Fibroblast of lung (primary cell): Measurements from ENCODE around the gene ANXA6. TPM values are rescaled to one million over a fixed set of nuclear protein-coding genes. Genes with fewer than 3 reads are reported as not detected.

ENCODE experiments used
- DNase-seq, 2 donors: peaks; one replicate each; pipeline versions ENCODE4 v3.0.0 to v3.0.0-alpha.2; 2010; ENCODE audit warnings: low read depth in 2 of 2
- H2AFZ ChIP-seq: 2 replicates; pipeline ENCODE4 v1.5.1; 2012; ENCODE audit warnings: low read length, control low read depth, inconsistent platforms
- H3K27ac ChIP-seq: 2 replicates; pipeline ENCODE4 v1.5.1; 2011; ENCODE audit warnings: low read length, control low read depth; ENCODE audit not compliant: insufficient read depth
- H3K27me3 ChIP-seq: 2 replicates; pipeline ENCODE4 v1.5.1; 2011; ENCODE audit warnings: mild to moderate bottlenecking, low read length; ENCODE audit not compliant: control insufficient read depth, insufficient read depth
- H3K36me3 ChIP-seq: 2 replicates; pipeline ENCODE4 v1.5.1; 2011; ENCODE audit warnings: low read length; ENCODE audit not compliant: control insufficient read depth, insufficient read depth
- H3K4me1 ChIP-seq: 2 replicates; pipeline ENCODE4 v1.5.1; 2011; ENCODE audit warnings: low read length; ENCODE audit not compliant: control insufficient read depth, insufficient read depth; ENCODE audit errors: extremely low read depth
- H3K4me2 ChIP-seq: 2 replicates; pipeline ENCODE4 v1.5.1; 2011; ENCODE audit warnings: low read length, control low read depth; ENCODE audit not compliant: insufficient read depth; ENCODE audit errors: extremely low read depth
- H3K4me3 ChIP-seq, 4 experiments: fragments of 200-600 bp in 1 of 4; sonication (generic) in 1 of 4; replicated peaks in 1 of 4; 2 replicates each; pipeline ENCODE4 v1.5.1; 2011 to 2016; ENCODE audit warnings: low read length in 4 of 4, low read depth in 3 of 4, mild to moderate bottlenecking in 3 of 4, control low read depth in 2 of 4, inconsistent platforms in 1 of 4, mixed read lengths in 1 of 4; ENCODE audit not compliant: insufficient read depth in 1 of 4; ENCODE audit errors: control extremely low read depth in 1 of 4
- H3K79me2 ChIP-seq: 2 replicates; pipeline ENCODE4 v1.5.1; 2012; ENCODE audit warnings: mild to moderate bottlenecking, low read length, inconsistent platforms; ENCODE audit not compliant: control insufficient read depth, insufficient read depth
- H3K9ac ChIP-seq: 2 replicates; pipeline ENCODE4 v1.5.1; 2011; ENCODE audit warnings: mild to moderate bottlenecking, low read length, control low read depth; ENCODE audit not compliant: insufficient read depth
- H3K9me3 ChIP-seq: 2 replicates; pipeline ENCODE4 v1.5.1; 2012; ENCODE audit warnings: low read depth, low read length; ENCODE audit not compliant: control insufficient read depth, insufficient read depth
- H4K20me1 ChIP-seq: 2 replicates; pipeline ENCODE4 v1.5.1; 2011; ENCODE audit warnings: low read length; ENCODE audit not compliant: control insufficient read depth, insufficient read depth; ENCODE audit errors: extremely low read depth
- CTCF ChIP-seq, 2 donors: IDR thresholded peaks in 1 of 2; conservative IDR thresholded peaks in 1 of 2; 1 replicate in 1 of 2; 2 replicates in 1 of 2; pipeline ENCODE4 v1.5.1; 2011 to 2012; ENCODE audit warnings: low read length in 2 of 2, control low read depth in 1 of 2, inconsistent platforms in 1 of 2, low read depth in 1 of 2, mild to moderate bottlenecking in 1 of 2
- EZH2 ChIP-seq: IDR thresholded peaks from 2 replicates; pipeline ENCODE4 v1.5.1; 2012; ENCODE audit warnings: low read length, control low read depth, mild to moderate bottlenecking; ENCODE audit errors: missing control alignments
- polyA plus RNA-seq, 2 donors: library from polyadenylated mRNA; depleted of rRNA in 1 of 2; stranded (reverse) in 1 of 2; unstranded in 1 of 2; fragments of >200 nt; gene quantifications; 2 replicates each; pipeline ENCODE4 v1.2.1, GENCODE V29; 2011 to 2012; ENCODE audit warnings: missing spikeins in 1 of 2
- total RNA-seq: library from RNA; depleted of rRNA; stranded (reverse); fragments of >200 nt; gene quantifications from 2 replicates; pipeline ENCODE4 v1.2.1, GENCODE V29; 2014

Gene ANXA6
- total and polyA plus RNA-seq, 2 donors (not counting 1 experiment from before 2014, with no cell fraction given), result 591 to 615 TPM

GRCh38 chr5:151154931-151155774 is 2.4 kb downstream of the ANXA6 start:
- H3K27ac ChIP-seq, result peak overlapping the region; percentile 76
- H2AFZ ChIP-seq, result no peak overlapping the region
- H3K4me2 ChIP-seq, result peak overlapping the region; percentile 98
- H3K36me3 ChIP-seq, result no peaks in the 10 kb centered on the region
- no peak overlapping the region for H3K9ac ChIP-seq
- H3K27me3 ChIP-seq, result no peaks in the 10 kb centered on the region
- H3K4me3 ChIP-seq, result peak overlapping the region; percentile 75 to 98 (median 82)
- no peaks in the 10 kb centered on the region for H3K9me3 ChIP-seq
- peaks cover 75% of the 10 kb centered on the region for H3K79me2 ChIP-seq
- peak; percentile 22 to 33 for DNase-seq
- H3K4me1 ChIP-seq, result peaks cover 40% of the 10 kb centered on the region
- TF ChIP-seq CTCF (conservative IDR thresholded peaks at IDR 0.05 in 1 of 2, IDR thresholded peaks at IDR 0.05 in 1 of 2; ENCODE audit: low read depth in 1 of 2, low read length in 2 of 2) (no peak), EZH2 (no peak)
- peaks cover 7% of the 10 kb centered on the region for H4K20me1 ChIP-seq

DNA sequence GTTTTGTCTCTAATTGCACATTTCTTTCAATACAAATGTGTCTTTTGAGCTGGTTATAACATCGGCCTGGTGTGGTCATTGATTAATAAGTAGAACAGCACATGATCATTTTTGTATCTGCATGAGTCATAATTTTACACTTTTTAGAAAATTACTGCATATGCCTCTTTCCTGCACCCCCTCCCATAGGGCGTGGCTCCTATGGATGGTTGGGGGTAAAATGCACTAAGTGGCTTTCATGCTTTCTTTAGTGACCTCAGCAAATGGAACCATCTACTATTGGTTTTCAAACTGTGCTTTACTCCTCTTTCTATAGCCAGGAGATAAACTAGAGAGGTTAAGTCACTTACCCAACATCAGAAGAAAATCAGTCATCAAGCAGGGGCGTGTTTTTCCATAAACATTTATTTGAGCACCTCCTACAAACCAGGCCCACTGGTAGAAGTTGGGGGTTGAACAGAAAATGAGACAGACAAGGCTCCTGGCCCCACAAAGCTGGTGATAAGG is 3.8 kb downstream of the ANXA6 start:
- H3K4me1 ChIP-seq, result peaks cover 40% of the 10 kb centered on the region

More for the DNA sequence above, 3.8 kb downstream of the ANXA6 start:
- H3K9me3 ChIP-seq, result no peaks in the 10 kb centered on the region
- TF ChIP-seq EZH2 (no peak), CTCF (conservative IDR thresholded peaks at IDR 0.05 in 1 of 2, IDR thresholded peaks at IDR 0.05 in 1 of 2; ENCODE audit: low read depth in 1 of 2, low read length in 2 of 2) (no peak)
- peaks cover 87% of the 10 kb centered on the region for H3K79me2 ChIP-seq
- H3K27me3 ChIP-seq, result no peaks in the 10 kb centered on the region
- no peak overlapping the region for H2AFZ ChIP-seq
- H3K9ac ChIP-seq, result no peak overlapping the region
- H3K4me3 ChIP-seq, result peak overlapping the region in 1 of 4 experiments; percentile 98
- H4K20me1 ChIP-seq, result peaks cover 7% of the 10 kb centered on the region
- peak overlapping the region; percentile 76 for H3K4me2 ChIP-seq
- H3K36me3 ChIP-seq, result peaks cover 2% of the 10 kb centered on the region
- no peak for DNase-seq
- no peak overlapping the region for H3K27ac ChIP-seq
